Measurements from ENCODE around the gene HTR1D. TPM values are rescaled to one million over a fixed set of nuclear protein-coding genes. Genes with fewer than 3 reads are reported as not detected.
A peak's percentile ranks its signal among the peaks of the same experiment; 100 is the strongest.

The HTR1D gene
- total RNA-seq, 1 experiment from 2014 or later = 3.5 TPM

DNA sequence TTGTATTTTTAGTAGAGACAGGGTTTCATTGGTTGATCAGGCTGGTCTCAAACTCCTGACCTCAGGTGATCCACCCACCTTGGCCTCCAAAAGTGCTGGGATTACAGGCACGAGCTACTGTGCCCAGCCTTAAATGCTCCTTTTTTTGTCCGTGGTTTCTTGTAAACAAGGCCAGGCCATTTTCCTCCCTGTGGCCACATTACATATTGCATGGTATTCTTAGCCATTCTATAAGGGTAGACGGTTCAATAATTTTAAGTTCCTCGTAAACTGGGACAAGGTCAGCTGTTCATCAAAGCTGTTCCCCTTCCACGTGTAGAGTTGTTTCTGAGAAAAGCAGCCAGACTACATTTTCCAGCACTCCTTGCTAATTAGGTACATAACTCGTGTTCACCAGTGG lies 38.4 kb downstream of the HTR1D start:
- Histone ChIP-seq H3K4me1 (ENCODE audit: control insufficient read depth in 1 of 2, insufficient read depth in 2 of 2, low read length in 2 of 2) (peaks cover 2 to 29% of the 10 kb centered on the region in 2 experiments; a peak in 3 of 4 replicates), H3K9me2 (ENCODE audit: insufficient read depth) (0 out of 2 replicates have a peak, but pooled peaks cover 4% of the 10 kb centered on the region), H3K9ac (ENCODE audit: low read length) (no peak overlapping the region), H4K20me1 (ENCODE audit: insufficient read depth) (no peaks in the 10 kb centered on the region), H3K79me2 (ENCODE audit: insufficient read depth, low read length) (no peaks in the 10 kb centered on the region), H3K9me3 (ENCODE audit: control insufficient read depth in 1 of 2, insufficient read depth in 1 of 2, low read depth in 1 of 2, low read length in 2 of 2) (no peaks in the 10 kb centered on the region), H3K36me3 (ENCODE audit: control insufficient read depth in 1 of 2, insufficient read depth in 2 of 2, low read length in 2 of 2) (no peaks in the 10 kb centered on the region), H3K4me3 (replicated peaks in 1 of 2; ENCODE audit: low read depth in 1 of 2, low read length in 2 of 2) (no peak overlapping the region), H2AFZ (ENCODE audit: low read depth, low read length, poor library complexity, severe bottlenecking) (peak overlapping the region; percentile 52), H3K27ac (ENCODE audit: low read depth, low read length) (no peak overlapping the region), H3K4me2 (ENCODE audit: low read length) (0 out of 2 replicates have a peak overlapping the region, but pooled peaks have one; percentile 2), H3K27me3 (ENCODE audit: insufficient read depth, low read length) (no peaks in the 10 kb centered on the region)
- TF ChIP-seq, protein P1, sequence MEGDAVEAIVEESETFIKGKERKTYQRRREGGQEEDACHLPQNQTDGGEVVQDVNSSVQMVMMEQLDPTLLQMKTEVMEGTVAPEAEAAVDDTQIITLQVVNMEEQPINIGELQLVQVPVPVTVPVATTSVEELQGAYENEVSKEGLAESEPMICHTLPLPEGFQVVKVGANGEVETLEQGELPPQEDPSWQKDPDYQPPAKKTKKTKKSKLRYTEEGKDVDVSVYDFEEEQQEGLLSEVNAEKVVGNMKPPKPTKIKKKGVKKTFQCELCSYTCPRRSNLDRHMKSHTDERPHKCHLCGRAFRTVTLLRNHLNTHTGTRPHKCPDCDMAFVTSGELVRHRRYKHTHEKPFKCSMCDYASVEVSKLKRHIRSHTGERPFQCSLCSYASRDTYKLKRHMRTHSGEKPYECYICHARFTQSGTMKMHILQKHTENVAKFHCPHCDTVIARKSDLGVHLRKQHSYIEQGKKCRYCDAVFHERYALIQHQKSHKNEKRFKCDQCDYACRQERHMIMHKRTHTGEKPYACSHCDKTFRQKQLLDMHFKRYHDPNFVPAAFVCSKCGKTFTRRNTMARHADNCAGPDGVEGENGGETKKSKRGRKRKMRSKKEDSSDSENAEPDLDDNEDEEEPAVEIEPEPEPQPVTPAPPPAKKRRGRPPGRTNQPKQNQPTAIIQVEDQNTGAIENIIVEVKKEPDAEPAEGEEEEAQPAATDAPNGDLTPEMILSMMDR (IDR thresholded peaks at IDR 0.05 in 2 of 3, conservative IDR thresholded peaks at IDR 0.05 in 1 of 3; ENCODE audit: borderline replicate concordance in 1 of 3, insufficient read depth in 1 of 3, low read depth in 2 of 3, low read length in 2 of 3) = peak; percentile 3 to 35 (median 12); a peak in 4 of 6 replicates
- TF ChIP-seq EZH2 (IDR thresholded peaks at IDR 0.05) = no peak
- ChIA-PET POLR2A (interaction anchor here (0.6 to 1.9 kb wide), 2 partner anchors 9 to 208 kb away, joined by 3 to 5 read pairs; no protein-coding TSS in a partner anchor), CTCF (interaction anchor here (0.6 to 3.6 kb wide), 6 partner anchors 10 to 202 kb away, joined by 3 to 27 read pairs (median 4); partner anchors contain the start of gene LUZP1), RAD21 (ENCODE audit: low non-redundant PET in 1 of 2, low total read pairs in 2 of 2, uncharacterized antibody in 2 of 2, unreplicated experiment in 2 of 2) (no interaction called here)
- ATAC-seq (peak; percentile 48; the same call in 1 of the 2 replicates), DNase-seq (ENCODE audit: low read depth, low spot score) (no peak)
- BruUV-seq (replicated peaks) = no TSS peak
- intact Hi-C loops (cut with micrococcal nuclease) = no loop called here

DNA sequence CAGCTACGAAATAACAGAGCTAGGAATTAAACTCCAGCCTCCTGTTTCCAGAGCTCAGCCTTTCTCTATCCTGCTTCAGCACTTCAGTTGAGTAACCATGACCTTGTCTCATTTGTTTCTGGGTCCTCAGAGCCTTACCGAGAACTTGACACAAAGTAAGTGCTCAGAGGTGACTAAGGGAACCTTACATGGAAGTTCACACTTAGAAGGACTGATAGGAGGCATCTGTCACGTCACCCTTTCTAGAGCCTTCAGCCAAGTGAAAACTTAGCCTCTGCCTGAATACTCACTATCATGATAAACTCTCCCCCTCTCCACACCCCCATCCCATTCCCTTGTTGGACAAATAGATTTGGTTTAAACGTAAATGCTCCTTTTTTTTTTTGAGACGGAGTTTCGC lies 38.9 kb downstream of the HTR1D start:
- H3K27me3 ChIP-seq (ENCODE audit: insufficient read depth, low read length) = no peaks in the 10 kb centered on the region
- H3K36me3 ChIP-seq (ENCODE audit: control insufficient read depth in 1 of 2, insufficient read depth in 2 of 2, low read length in 2 of 2) = no peaks in the 10 kb centered on the region
- ATAC-seq (no peak), DNase-seq (ENCODE audit: low read depth, low spot score) (no peak)
- no peaks in the 10 kb centered on the region for H3K79me2 ChIP-seq (ENCODE audit: insufficient read depth, low read length)
- 0 out of 2 replicates have a peak, but pooled peaks cover 4% of the 10 kb centered on the region for H3K9me2 ChIP-seq (ENCODE audit: insufficient read depth)
- TF ChIP-seq CBX3 (IDR thresholded peaks at IDR 0.05; ENCODE audit: low read depth) (no peak), EGR1 (IDR thresholded peaks at IDR 0.05; ENCODE audit: low read depth) (no peak), EZH2 (IDR thresholded peaks at IDR 0.05) (no peak), ZFX (IDR thresholded peaks at IDR 0.05) (no peak), FOSL1 (IDR thresholded peaks at IDR 0.05; ENCODE audit: low read depth) (no peak), JUND (IDR thresholded peaks at IDR 0.05) (no peak), POLR2A (IDR thresholded peaks at IDR 0.05; ENCODE audit: borderline replicate concordance, extremely low read depth, insufficient read depth, insufficient read length) (no peak), RAD21 (IDR thresholded peaks at IDR 0.05; ENCODE audit: low read depth) (no peak), SP1 (IDR thresholded peaks at IDR 0.05; ENCODE audit: low read depth) (no peak), POLR2AphosphoS5 (IDR thresholded peaks at IDR 0.05; ENCODE audit: low read depth, low read length) (no peak), SIN3A (IDR thresholded peaks at IDR 0.05; ENCODE audit: low read depth) (no peak)
- ChIA-PET POLR2A (interaction anchor here (0.6 to 0.7 kb wide), 2 partner anchors 76 to 208 kb away, joined by 3 read pairs; no protein-coding TSS in a partner anchor), CTCF (interaction anchor here (0.7 to 3.6 kb wide), 4 partner anchors 9 to 78 kb away, joined by 3 to 27 read pairs (median 6); partner anchors contain the start of gene LUZP1), RAD21 (ENCODE audit: low non-redundant PET in 1 of 2, low total read pairs in 2 of 2, uncharacterized antibody in 2 of 2, unreplicated experiment in 2 of 2) (no interaction called here)
- H3K4me2 ChIP-seq (ENCODE audit: low read length) = peak overlapping the region; percentile 98
- H3K9me3 ChIP-seq (ENCODE audit: control insufficient read depth in 1 of 2, insufficient read depth in 1 of 2, low read depth in 1 of 2, low read length in 2 of 2) = no peaks in the 10 kb centered on the region
- H3K27ac ChIP-seq (ENCODE audit: low read depth, low read length) = no peak overlapping the region
- peak overlapping the region; percentile 87 for H2AFZ ChIP-seq (ENCODE audit: low read depth, low read length, poor library complexity, severe bottlenecking)
- no peaks in the 10 kb centered on the region for H4K20me1 ChIP-seq (ENCODE audit: insufficient read depth)
- H3K4me1 ChIP-seq (ENCODE audit: control insufficient read depth in 1 of 2, insufficient read depth in 2 of 2, low read length in 2 of 2) = peaks cover 2 to 29% of the 10 kb centered on the region in 2 experiments; a peak in 3 of 4 replicates
- intact Hi-C loops (cut with micrococcal nuclease) = no loop called here
- peak overlapping the region in 1 of 2 experiments; percentile 63; a peak in 2 of 4 replicates for H3K4me3 ChIP-seq (replicated peaks in 1 of 2; ENCODE audit: low read depth in 1 of 2, low read length in 2 of 2)
- BruUV-seq (replicated peaks) = no TSS peak
- H3K9ac ChIP-seq (ENCODE audit: low read length) = no peak overlapping the region
